ENCODE data around the gene HS1BP3.

DNA sequence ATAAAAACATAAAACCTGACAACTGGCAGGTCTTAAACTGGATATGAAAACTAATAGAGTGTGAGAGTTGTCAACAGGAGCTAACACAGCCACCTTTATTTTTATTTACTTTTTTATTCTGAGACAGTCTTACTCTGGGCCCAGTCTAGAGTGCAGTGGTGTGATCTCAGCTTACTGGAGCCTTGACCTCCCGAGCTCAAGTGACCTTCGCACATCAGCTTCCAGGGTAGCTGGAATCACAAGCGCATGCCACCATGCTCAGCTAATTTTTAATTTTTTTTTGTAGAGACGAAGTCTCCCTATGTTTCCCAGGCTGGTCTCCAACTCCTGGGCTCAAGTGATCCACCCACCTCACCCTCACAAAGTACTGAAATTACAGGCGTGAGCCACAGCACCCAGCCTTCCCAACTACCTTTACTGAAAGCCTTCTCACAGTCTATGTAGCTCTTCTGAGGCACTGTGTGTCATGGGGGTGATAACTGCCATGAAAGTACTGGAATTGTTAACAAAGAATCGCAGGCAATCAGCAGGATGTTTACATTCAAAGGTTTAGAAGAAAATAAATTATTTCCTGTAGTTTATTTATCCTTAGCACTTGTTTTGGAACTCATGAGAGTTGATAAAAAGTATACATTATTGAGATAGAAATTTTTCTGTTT lies 40.3 kb upstream of the HS1BP3 start:
- TF ChIP-seq, protein P1, sequence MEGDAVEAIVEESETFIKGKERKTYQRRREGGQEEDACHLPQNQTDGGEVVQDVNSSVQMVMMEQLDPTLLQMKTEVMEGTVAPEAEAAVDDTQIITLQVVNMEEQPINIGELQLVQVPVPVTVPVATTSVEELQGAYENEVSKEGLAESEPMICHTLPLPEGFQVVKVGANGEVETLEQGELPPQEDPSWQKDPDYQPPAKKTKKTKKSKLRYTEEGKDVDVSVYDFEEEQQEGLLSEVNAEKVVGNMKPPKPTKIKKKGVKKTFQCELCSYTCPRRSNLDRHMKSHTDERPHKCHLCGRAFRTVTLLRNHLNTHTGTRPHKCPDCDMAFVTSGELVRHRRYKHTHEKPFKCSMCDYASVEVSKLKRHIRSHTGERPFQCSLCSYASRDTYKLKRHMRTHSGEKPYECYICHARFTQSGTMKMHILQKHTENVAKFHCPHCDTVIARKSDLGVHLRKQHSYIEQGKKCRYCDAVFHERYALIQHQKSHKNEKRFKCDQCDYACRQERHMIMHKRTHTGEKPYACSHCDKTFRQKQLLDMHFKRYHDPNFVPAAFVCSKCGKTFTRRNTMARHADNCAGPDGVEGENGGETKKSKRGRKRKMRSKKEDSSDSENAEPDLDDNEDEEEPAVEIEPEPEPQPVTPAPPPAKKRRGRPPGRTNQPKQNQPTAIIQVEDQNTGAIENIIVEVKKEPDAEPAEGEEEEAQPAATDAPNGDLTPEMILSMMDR (conservative IDR thresholded peaks at IDR 0.05; ENCODE audit: low read depth, low read length), result no peak
- TF ChIP-seq FOS (IDR thresholded peaks at IDR 0.05; ENCODE audit: low read depth, low read length) (no peak), RCOR1 (IDR thresholded peaks at IDR 0.05; ENCODE audit: insufficient replicate concordance, low read length) (no peak), MXI1 (IDR thresholded peaks at IDR 0.05; ENCODE audit: borderline replicate concordance, low read depth, low read length) (no peak), BHLHE40 (IDR thresholded peaks at IDR 0.05; ENCODE audit: low read depth, low read length) (no peak), POLR2A (IDR thresholded peaks at IDR 0.05; ENCODE audit: low read depth, low read length) (no peak), MAFK (IDR thresholded peaks at IDR 0.05; ENCODE audit: low read depth, low read length) (no peak), RAD21 (IDR thresholded peaks at IDR 0.05; ENCODE audit: low read length) (no peak), SMC3 (IDR thresholded peaks at IDR 0.05; ENCODE audit: low read depth, low read length) (no peak)
- TF ChIP-seq, protein P2, sequence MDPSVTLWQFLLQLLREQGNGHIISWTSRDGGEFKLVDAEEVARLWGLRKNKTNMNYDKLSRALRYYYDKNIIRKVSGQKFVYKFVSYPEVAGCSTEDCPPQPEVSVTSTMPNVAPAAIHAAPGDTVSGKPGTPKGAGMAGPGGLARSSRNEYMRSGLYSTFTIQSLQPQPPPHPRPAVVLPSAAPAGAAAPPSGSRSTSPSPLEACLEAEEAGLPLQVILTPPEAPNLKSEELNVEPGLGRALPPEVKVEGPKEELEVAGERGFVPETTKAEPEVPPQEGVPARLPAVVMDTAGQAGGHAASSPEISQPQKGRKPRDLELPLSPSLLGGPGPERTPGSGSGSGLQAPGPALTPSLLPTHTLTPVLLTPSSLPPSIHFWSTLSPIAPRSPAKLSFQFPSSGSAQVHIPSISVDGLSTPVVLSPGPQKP (IDR thresholded peaks at IDR 0.05; ENCODE audit: borderline replicate concordance, low read depth, low read length), result no peak
